GM21423 (cell line): ENCODE results near the gene JPH3.

ENCODE experiments used
- ATAC-seq: cut with Tn5 transposase; IDR thresholded peaks from one replicate; pipeline ENCODE4 v1.9.1; 2021; ENCODE audit warnings: mild to moderate bottlenecking, moderate library complexity; ENCODE audit not compliant: unreplicated experiment

Gene JPH3

DNA sequence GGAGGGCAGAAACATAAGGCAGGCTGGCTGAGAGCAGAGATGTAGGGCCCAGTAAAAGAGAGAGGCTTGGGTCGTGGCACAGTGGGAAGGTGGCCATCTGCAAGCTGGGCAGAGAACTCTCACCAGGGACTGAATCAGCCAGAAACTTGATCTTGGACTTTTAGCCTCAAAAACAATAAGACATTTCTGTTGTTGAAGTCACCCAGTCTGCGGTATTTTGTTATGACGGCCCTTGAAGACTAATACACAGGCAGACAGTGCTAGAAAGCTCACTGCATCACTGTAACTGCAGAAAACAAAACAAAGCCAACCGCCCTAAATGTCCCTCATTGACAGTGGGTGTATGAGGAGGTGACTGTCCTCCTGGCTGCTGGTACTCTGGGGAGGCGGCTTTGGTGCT, 3.9 kb upstream of the JPH3 start:
- no peak for ATAC-seq

DNA sequence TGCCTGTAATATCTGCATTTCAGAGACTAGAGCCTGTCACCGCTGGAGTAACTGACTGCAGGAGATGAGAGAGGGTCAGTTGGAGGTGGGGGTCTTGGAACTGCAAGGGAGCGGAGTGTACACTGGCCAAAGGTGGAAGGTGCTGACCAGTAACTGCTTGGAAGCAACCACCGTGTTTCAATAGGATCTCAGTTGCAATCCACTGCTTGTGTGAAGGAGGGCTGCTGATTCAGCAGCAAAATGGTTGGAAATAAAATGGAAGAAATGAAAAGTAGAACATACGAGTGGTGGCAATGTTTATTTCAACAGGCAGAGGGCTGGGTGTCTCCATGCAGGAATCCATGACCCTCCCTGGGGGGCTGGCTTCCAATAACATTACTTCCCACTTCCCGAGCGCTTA, 2.1 kb upstream of the JPH3 start:
- no peak for ATAC-seq

DNA sequence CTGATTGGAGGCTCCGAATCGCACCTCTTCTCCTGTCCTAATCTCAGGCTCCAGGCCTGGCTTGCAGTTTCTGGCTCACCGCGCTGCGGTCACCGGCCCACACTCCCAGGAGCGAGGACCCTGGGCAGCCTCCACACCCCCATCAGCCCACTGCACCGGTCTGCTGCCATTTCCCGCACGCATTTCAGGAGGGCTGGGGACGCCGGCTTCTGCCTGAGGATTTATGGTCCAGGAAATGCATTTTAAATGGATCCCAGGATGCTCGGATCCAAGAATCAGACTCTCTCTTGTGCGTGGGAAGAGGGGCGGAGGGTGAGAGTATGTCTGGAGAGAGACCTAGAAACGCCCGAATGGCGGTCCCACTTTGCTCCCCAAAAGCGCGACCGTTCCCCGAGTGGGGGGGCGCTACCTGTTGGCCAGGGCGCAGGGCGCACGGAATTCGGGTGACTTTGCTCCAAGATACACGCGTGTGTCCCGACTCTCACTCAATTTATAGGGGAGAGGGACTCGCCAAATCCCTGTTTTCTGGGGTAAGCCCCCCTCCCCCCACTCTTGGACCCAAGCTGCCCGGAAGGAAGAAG, 817 bp upstream of the JPH3 start:
- no peak for ATAC-seq

DNA sequence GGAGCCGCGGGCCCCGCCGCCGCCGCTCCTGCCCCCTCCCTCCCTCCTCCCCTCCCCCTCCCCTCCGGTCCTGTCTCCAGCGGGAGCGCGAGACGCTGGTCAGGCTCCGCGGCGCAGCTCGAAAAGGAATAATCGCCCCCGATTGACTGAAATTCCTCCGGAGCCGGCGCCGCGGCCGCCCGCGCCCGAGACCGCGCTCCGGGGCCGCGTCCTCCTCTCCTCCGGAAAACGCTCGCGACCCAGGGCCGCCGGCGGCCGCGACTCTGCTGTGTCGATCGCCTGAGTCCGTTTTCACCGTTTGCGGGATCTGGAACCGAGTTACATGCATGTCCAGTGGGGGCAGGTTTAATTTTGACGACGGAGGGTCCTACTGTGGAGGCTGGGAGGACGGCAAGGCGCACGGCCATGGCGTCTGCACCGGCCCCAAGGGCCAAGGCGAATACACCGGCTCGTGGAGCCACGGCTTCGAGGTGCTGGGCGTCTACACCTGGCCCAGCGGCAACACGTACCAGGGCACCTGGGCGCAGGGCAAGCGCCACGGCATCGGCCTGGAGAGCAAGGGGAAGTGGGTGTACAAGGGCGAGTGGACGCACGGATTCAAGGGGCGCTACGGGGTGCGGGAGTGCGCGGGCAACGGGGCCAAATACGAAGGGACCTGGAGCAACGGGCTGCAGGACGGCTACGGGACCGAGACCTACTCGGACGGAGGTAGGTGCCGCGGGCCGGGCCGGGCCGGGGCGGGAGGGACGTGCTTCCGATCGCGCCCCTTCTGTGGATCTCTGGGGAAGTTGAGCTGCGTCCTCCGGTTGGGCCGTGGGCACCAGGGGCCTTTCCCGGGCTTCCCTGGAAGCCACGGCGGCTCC, 744 bp downstream of the JPH3 start:
- no peak for ATAC-seq

DNA sequence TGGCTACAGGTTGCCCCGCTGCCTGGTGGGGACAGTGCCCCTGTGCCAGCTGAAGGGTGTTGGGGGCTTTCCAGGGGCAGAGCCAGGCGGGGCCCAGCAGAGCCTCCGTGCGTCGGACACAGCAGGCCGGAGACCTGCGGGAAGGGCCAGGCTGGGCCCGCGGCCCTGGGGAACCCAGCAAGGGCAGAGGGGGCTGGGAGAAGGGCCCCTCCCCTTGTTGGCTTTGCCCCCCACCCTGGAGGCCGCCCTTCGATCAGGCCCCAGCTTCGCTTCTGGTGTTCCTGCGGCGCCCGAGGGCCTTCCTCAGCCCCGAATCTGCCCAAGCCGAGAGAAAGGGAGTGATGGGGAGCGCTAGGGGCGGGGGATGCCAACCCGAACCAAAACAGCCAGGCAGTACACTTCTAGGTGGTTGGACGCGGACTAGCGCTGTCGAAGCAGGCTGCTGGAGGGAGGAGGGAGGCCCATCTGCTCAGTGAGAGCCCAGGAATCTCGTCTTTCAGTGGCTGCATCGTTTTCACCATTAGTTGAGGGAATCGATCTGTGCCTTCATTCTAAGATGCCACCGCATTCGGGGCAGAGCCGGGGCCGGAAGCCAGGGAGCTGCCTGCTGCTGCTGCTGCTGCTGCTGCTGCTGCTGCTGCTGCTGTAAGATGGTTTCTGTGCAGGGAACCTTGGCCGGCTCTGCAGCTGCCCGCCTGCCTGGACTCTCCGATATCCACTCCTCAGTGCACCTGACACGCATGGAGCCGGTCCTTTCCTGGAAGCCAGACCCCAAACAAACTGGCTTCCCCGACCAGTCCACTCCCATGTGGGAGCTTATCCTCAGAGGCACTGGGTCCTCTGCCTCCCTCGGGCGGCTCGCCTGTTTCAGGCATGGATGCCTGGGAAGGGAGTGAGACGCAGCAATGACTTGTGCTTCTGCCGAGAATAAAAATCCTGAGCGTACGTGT, 1.7 kb downstream of the JPH3 start:
- no peak for ATAC-seq

DNA sequence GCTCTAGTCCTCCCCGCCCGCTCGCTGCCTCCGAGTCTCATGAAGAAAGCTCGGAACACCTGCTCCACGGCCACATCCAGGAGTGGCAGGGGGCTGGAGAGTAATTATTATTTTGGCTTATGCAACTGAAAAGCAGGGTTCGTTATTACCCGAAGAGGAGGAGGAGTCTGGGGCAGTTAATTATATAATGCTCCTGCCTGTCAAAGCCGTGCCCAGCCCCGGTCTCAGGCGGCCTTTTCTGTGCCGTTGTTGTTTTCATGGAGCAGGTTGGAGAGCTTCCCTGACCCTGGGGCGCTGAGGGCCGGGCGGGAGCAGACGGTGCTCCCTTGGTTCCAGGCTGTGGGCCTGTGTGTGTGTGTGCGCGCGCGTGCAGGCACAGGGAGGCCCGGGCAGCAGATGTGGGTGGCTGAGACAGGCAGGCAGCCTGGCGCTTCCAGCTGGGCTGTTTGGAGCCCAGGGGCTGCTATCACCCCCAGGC, 2.4 kb downstream of the JPH3 start:
- no peak for ATAC-seq

DNA sequence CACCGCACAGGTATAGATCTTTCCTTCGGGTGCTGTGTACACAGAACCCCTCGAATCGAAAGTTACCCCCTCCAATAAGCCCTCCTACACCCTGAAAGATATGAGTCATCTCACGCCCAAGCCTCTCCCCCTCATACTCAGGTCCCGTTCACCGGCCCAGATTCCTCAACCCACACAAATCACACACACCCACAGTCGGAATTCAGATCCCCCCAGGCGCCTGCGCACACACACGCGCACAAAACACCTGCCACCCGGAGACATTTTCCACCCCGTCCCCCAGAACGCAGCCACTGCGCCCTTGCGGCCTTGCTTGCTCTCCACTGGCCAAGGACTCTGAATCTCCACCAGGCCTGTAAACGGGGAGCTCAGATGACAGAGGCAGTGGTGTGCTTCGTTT, 4.9 kb downstream of the JPH3 start:
- no peak for ATAC-seq

DNA sequence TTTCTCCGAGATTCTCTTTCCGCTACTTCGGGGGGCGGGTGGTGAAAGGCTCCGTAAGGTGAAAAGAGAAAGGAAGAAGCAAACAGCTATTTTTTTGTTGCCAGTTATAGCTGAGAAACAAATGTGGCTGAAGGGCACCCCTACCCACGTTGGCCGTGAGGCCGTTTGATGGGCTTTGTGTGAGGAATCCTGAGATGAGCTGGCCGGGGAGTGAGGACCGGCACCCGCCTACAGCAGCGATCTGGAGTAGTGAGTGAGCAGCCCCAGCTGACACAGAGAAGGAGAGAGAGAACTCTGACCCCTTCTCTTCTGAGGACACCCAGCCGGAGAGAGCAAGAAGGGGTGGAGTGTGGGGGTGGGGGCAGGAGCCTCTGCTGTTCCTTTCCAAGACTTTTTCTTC, 5.6 kb downstream of the JPH3 start:
- ATAC-seq: no peak

DNA sequence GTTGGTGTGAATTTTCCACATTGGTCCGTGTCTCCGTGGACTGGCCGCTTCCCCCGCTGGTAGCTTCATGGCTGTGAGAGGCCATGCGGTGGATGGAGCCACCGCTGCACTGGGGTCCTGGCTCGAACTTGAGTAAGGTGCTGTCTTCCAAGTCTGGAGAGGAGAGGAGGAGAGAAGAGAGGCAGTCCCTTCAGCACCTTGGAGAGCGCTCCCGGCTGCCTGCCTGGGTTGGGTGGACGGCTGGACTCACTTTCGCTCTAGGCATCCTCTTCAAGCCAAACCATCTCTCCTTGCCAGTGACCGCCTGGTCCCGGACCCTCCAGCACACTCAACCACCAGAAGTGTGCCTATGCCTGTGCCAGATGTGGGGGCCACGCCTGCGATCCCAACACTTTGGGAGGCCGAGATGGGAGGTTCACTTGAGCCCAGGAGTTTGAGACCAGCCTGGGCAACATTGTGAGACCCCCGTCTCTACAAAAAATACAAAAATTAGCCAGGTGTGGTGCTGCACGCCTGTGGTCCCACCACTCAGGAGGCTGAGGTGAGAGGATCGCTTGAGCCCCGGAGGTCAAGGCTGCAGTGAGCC, 6.2 kb downstream of the JPH3 start:
- no peak for ATAC-seq

DNA sequence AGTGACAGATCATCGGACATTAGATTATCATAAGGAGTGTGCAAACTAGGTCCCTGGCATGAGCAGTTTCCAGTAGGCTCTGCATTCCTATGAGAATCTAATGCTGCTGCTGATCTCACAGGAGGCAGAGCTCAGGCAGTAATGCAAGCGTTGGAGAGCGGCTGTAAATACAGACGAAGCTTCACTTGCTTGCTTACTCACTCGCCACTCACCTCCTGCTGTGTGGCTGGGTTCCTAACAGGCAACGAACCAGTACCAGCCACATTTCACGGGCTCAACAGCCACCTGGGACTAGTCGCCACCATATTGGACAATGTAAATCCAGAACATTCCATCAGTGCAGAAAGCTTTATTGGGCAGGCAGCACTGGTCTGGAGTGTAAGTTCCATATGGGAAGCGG, 7.7 kb downstream of the JPH3 start:
- ATAC-seq: no peak

DNA sequence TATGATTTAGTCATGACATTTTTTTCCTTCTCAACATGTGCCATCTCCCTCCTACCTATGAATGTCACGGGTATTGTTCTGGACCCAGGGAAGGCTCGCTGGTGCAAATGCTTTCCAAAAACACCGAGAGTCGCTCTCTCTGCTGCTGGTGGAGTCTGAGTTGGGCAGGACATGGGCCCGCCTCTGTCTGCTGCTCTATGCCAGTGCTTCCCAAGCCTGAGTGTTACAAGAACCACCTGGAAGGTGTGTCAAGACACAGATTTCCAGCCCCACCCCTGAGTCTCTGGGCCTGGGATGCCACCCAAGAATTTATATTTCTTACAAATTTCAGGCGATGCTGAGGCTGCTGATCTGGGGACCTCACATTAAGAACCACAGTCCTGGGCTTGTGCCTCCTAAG, 9.1 kb downstream of the JPH3 start:
- ATAC-seq: no peak

DNA sequence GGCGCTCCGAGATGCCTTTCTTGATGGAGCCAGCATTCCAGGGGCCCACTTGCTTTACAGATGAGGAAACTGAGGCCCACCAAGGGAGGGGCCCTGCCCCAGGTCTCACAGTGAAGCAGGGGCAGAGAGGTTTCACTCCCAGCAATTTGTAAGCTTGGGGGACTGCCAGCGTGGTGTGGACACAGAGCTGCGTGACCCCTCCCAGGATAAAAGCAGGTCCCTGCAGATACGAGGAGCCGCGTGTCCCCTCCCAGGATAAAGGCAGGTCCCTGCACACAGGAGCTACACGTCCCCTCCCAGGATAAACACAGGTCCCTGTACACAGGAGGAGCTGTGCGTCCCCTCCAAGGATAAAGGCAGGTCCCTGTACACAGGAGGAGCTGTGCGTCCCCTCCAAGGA, 11.7 kb downstream of the JPH3 start:
- no peak for ATAC-seq

DNA sequence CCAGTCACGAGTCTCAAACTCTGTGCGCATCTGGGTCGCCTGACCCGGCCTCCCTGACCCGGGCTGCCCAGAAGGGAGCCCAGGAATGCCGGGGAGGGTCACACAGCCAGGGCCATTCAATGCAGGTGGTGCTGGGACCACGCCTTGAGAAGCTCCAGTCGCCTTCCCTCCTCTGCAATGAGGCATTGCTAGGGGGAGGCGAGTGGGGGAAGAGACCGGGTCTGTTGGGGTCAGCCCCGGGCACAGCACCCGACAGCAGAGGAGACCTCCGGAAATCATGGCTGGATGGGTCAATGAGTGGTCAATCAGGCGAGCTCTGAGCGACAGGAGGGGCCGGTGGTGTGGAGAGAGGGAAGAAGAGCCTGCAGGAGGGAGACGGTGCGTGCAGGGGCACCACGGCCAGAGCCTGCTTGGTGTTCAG, 13.3 kb downstream of the JPH3 start:
- no peak for ATAC-seq

DNA sequence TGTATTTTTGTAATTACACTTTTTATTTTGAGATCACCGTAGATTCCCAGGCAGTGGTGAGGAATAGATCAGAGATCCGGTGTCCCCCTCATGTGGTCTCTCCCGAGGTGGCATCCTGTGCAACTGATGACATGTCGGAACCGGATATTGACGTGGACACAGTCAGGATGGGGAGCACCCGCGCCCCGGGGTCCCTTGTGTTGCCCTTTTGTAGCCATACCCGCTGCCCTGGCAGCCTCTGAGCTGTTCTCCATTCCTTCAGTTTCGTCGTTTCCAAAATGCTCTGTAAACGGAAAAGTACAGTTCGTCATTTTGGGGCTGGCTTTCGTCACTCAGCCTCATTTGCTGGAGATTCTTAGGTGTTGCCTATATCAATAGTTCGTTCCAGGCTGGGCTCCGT, 14.2 kb downstream of the JPH3 start:
- ATAC-seq: no peak

DNA sequence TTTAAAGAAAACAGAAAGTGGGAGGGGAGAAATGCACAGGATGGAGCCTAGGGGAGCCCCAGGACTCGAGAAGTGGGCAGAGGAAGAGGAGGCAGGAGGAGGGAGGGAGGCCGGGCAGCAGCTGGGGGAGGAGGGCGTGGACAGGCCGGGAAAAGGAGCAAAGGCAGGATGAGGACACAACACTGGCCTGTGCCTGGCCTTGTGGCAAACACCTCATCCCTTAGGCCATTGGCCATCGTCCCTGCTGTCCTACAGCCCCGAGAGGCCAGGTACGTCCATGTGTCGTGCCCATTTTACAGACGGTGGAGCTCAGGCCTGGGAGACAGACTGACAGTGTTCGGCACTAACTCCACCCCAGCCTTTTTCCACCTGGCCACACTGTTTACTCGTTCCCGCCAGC, 15.9 kb downstream of the JPH3 start:
- ATAC-seq: no peak

DNA sequence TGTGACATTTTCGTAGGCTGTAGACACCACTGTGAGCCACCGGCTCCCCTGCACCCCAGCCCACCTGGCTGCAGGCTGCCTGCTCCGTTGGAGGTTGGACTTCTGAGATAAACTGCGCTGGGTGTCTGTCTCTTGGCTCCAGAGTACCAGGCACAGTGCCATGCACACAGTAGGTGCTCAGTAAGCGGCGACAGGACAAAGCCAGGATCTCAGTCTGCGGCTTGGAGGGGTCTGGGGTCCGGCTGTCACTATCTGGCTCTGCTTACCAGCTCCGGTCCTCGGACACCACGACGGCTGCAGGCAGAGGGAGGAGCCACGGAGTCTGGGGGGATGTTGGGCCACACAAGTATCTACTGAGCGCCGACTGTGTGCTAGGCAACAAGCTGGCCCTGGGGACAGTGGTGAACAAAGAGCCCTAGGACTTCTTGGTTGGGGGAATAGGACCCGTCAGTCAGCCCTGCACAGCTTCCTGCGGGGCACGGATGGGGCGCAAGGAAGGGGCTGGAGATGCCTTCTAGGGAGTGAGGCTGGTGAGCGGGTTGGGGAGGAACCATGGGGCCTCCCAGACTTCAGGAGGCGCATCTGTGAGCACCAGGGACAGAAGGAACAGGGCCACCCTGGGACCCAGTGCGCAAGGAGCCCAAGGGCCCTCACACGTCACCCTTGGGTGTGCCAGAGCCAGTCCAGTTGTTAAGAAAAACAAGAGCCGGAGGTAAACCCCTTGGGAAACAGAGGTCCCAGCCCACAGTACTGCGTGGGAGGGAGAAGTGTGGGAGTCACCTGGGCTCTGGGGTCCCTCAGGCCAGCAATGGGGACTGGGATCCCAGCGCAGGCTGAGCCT, 17.3 kb downstream of the JPH3 start:
- ATAC-seq: no peak

DNA sequence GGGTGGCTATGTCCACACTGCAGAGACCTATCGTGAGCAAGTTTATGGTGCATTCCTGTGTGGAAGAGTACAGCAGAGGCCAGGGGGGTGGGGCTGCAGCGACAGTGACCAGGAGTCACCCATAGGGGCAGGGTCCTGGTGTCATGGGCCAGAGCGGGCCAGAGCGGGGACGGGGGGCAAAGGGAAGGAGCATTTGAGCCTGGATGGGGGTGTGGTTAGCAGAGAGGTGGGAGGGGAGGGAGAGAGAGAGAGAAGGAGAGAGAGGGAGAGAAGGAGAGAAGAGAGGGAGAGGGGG, 17.8 kb downstream of the JPH3 start:
- ATAC-seq: no peak

DNA sequence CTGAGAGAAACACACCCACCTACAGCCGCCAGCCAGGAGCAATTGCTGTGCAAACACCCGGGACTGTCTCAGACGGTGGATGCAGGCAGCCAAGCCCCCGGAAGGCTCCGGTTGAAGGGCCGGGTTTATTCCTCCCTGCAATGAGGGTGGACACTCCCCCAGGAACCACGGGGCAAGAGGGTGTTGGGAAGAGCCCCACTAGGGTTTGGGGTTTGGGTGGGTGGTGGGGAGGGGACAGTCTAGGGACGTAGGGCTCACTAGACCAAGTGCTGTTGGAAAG, 19.2 kb downstream of the JPH3 start:
- ATAC-seq: no peak

DNA sequence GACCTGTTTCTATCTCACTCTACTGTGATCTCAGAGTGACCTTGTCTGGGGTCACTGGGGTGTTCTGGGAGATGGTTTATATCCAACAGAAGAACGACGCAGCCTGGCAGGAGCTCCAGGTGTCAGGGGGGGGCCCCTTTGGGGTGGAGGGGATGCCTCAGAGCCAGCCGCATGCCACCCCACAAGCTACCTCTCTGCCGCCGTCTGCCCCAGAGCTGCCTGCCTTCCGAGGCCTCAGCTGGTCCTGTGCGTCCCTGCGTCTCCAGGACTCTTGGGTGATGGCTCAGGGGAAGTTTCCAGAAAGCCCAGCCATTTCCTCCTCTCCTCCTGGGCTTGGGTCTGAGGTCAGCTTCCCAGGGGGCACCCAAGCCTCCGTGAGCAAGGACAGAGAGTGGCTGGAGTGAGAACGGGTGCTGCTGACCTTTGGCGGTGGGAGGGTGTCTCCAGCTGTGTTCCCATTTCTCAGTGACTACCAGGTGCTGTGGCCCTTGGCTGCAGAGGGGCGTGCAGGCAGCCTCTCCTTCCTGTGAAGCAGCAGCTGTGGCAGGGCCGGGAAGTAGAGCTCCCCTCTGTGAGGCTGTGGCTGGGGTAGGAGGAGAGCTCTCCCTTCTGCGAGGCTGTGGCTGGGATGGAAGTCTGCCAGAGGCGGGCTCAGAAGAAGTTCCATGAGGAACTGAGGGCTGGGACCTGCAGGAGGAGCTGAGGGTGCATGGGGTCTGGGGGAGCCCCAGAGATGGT, 19.8 kb downstream of the JPH3 start:
- ATAC-seq: no peak

DNA sequence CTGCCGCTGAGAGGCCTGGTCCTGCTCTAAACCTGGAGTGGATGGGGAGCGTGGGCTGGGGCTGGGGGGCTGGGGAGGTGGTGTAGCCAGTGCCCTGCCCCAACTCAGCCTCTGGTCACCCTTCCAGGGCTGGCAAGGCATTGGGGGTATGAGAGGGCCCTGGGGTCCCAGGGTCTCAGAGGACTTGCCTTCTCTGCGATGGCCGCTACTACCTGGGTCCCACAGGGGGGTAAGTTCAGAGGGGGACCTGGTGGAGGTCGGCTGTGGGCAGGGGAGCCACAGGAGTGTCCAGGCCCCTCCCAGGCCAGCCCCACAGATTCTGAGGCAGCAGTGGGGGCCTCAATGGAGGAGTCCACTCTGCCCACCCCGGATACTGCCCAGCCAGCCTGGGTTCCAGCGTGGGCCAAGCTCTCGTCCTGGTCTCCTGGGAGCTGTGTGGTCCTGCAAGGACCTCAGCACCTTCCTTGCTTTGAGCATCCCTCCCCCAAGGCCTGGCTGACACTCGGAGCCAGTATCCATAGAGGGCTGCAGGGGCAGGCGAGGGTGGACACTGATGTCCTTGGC, 20.5 kb downstream of the JPH3 start:
- ATAC-seq: no peak
